Measurements from ENCODE around the gene CATSPERZ. TPM values are rescaled to one million over a fixed set of nuclear protein-coding genes. Genes with fewer than 3 reads are reported as not detected.

CATSPERZ gene
- total and polyA plus RNA-seq, 2 of the 8 experiments (the other 6 are each of a cell fraction or from before 2014, with no cell fraction given), result 0.77 TPM; not detected in 1

GRCh38 chr11:64341429-64341828 lies 41.3 kb downstream of the CATSPERZ start:
- H2AFZ ChIP-seq (ENCODE audit: low read length), result no peak overlapping the region
- H2BK5ac ChIP-seq (ENCODE audit: low read depth, low read length), result 0 out of 2 replicates have a peak overlapping the region, but pooled peaks have one; percentile 46
- peak overlapping the region; percentile 38; the same call in 1 of the 2 replicates for H3K18ac ChIP-seq (ENCODE audit: extremely low read depth, low read length)
- peaks cover 0 to 2% of the 10 kb centered on the region in 2 experiments for H4K20me1 ChIP-seq (replicated peaks in 1 of 2; ENCODE audit: control insufficient read depth in 1 of 2, insufficient read depth in 2 of 2, low read length in 2 of 2)
- peak overlapping the region; percentile 0; the same call in 1 of the 2 replicates for H2AK5ac ChIP-seq (ENCODE audit: low read depth, low read length)
- DNase-seq (ENCODE audit: low read depth in 1 of 2, low spot score in 2 of 2) (no peak), FAIRE-seq (no peak)
- no peak overlapping the region for H3K14ac ChIP-seq (ENCODE audit: insufficient read length)
- no peak overlapping the region for H3K27ac ChIP-seq (ENCODE audit: low read depth, low read length)
- H2BK120ac ChIP-seq (replicated peaks; ENCODE audit: low read depth, low read length), result no peak overlapping the region
- TF ChIP-seq SIRT6 (IDR thresholded peaks at IDR 0.05; ENCODE audit: low read length), result no peak
- no peak for TF ChIP-seq BRCA1 (IDR thresholded peaks at IDR 0.05; ENCODE audit: low read depth, low read length)
- TF ChIP-seq TAF7 (optimal IDR thresholded peaks at IDR 0.05; ENCODE audit: borderline replicate concordance, low read depth, low read length), result no peak
- no peak for TF ChIP-seq POLR2A (IDR thresholded peaks at IDR 0.05; ENCODE audit: control extremely low read depth in 1 of 2, low read depth in 2 of 2, low read length in 2 of 2)
- no peak for TF ChIP-seq TBP (IDR thresholded peaks at IDR 0.05; ENCODE audit: low read depth, low read length)
- no peak for TF ChIP-seq GABPA (IDR thresholded peaks at IDR 0.05; ENCODE audit: borderline replicate concordance, insufficient read depth, low read length)
- TF ChIP-seq TEAD4 (IDR thresholded peaks at IDR 0.05; ENCODE audit: low read depth, low read length), result no peak
- TF ChIP-seq RAD21 (IDR thresholded peaks at IDR 0.05 in 1 of 2, conservative IDR thresholded peaks at IDR 0.05 in 1 of 2; ENCODE audit: low read depth in 2 of 2, low read length in 2 of 2), result no peak
- no peak for TF ChIP-seq HDAC6 (IDR thresholded peaks at IDR 0.05; ENCODE audit: low read depth, low read length)
- no peak for TF ChIP-seq KDM5A (IDR thresholded peaks at IDR 0.05; ENCODE audit: low read length)
- peak overlapping the region; percentile 71 to 88 for H3K4me2 ChIP-seq (ENCODE audit: insufficient read depth in 1 of 2, low read depth in 2 of 2, low read length in 2 of 2)
- no peak overlapping the region for H2BK20ac ChIP-seq (ENCODE audit: low read length)
- H4K5ac ChIP-seq (ENCODE audit: insufficient read length, low read depth, low read length), result no peak overlapping the region
- H3K23ac ChIP-seq (ENCODE audit: insufficient read length), result no peak overlapping the region
- H3K9me3 ChIP-seq (ENCODE audit: insufficient read depth in 2 of 2, low read depth in 1 of 2, low read length in 1 of 2), result no peaks in the 10 kb centered on the region
- H4K8ac ChIP-seq (ENCODE audit: extremely low read depth, insufficient read depth, low read length), result peak overlapping the region; percentile 8; the same call in 1 of the 2 replicates
- H3K56ac ChIP-seq (replicated peaks; ENCODE audit: insufficient read length, low read depth, low read length), result no peak overlapping the region
- no peaks in the 10 kb centered on the region for H3K79me2 ChIP-seq (ENCODE audit: control insufficient read depth in 1 of 2, insufficient read depth in 2 of 2, low read length in 2 of 2)
- ChIA-PET CTCF (ENCODE audit: partially characterized antibody) (interaction anchor here (0.6 to 37.6 kb wide), 20 partner anchors 4 to 1307 kb away, joined by 3 to 614 read pairs (median 4); partner anchors contain the start of genes BAD, CATSPERZ, CCDC88B and ESRRA), POLR2A (ENCODE audit: partially characterized antibody) (interaction anchor here (0.6 to 6.1 kb wide), 12 partner anchors 9 to 70 kb away, joined by 3 to 38 read pairs (median 5); partner anchors contain the start of genes BAD, ESRRA, PRDX5 and TRMT112)
- H3K4me1 ChIP-seq (replicated peaks in 1 of 4; ENCODE audit: control insufficient read depth in 3 of 4, insufficient read depth in 4 of 4, low read length in 3 of 4), result peaks cover 0 to 23% (median 17%) of the 10 kb centered on the region in 4 experiments; a peak in 6 of 7 replicates
- H3K9ac ChIP-seq (replicated peaks in 1 of 4; ENCODE audit: extremely low read depth in 1 of 4, low read depth in 3 of 4, low read length in 3 of 4), result no peak overlapping the region
- H3K36me3 ChIP-seq (ENCODE audit: control insufficient read depth in 2 of 4, insufficient read depth in 4 of 4, low read length in 3 of 4), result no peaks in the 10 kb centered on the region
- peaks cover 0 to 2% (median 0%) of the 10 kb centered on the region in 4 experiments; a peak in 1 of 7 replicates for H3K27me3 ChIP-seq (replicated peaks in 1 of 4; ENCODE audit: control insufficient read depth in 3 of 4, extremely low read depth in 1 of 4, insufficient read depth in 3 of 4, low read length in 3 of 4)
- H3K4me3 ChIP-seq (ENCODE audit: extremely low read depth in 1 of 4, insufficient read depth in 2 of 4, low read depth in 3 of 4, low read length in 4 of 4), result peak overlapping the region; percentile 54 to 69 (median 62); a peak in 6 of 8 replicates
- peaks cover 11% of the 10 kb centered on the region; the same call in 1 of the 2 replicates for H3K23me2 ChIP-seq (ENCODE audit: low read depth, low read length)
- peak overlapping the region; percentile 85; the same call in 1 of the 2 replicates for H2BK12ac ChIP-seq (ENCODE audit: low read depth, low read length)
- 81% methylated on average over 17 of the region's 21 CpGs; no CpG with 5 or more reads in 1 of the 2 experiments for WGBS, 2 experiments (ENCODE audit: extremely low coverage in 1 of 2, insufficient coverage in 1 of 2, insufficient read length in 1 of 2, insufficient replicate concordance in 2 of 2, low coverage in 1 of 2, low lambda C conversion rate in 2 of 2, missing lambda C conversion rate in 1 of 2)
- peak overlapping the region; percentile 92 for H4K91ac ChIP-seq (replicated peaks; ENCODE audit: insufficient read length, low read length)
- H2BK15ac ChIP-seq (ENCODE audit: low read length), result peak overlapping the region; percentile 31; the same call in 1 of the 2 replicates
- no peak overlapping the region for H3K4ac ChIP-seq (replicated peaks; ENCODE audit: insufficient read length, low read depth, low read length)
- H3K79me1 ChIP-seq (ENCODE audit: low read depth, low read length), result no peaks in the 10 kb centered on the region
